HepG2 (cell line): ENCODE results near the gene ZNFX1. TPM values are rescaled to one million over a fixed set of nuclear protein-coding genes. Genes with fewer than 3 reads are reported as not detected.

Source experiments
- ATAC-seq: fragments of 200-7000 bp; cut with Tn5 transposase; 3 replicates; pipeline ENCODE4 v1.9.1; 2020; ENCODE audit warnings: mild to moderate bottlenecking, moderate library complexity
- BruUV-seq: library from RNA; stranded (reverse); fragments of 400-500 nt; replicated peaks from 2 replicates; lab custom pipeline; 2021; lab: Mats Ljungman, UMichigan
- CTCF ChIA-PET: fragments of 300-600 bp; formaldehyde crosslinking; extraction: SDS; loops from one replicate; lab custom pipeline; 2021; ENCODE audit warnings: low total read pairs, inconsistent platforms, low intra/inter-chr PET ratio; lab: Yijun Ruan, JAX
- POLR2A ChIA-PET: fragments of 350-600 bp; sonication (Branson Sonifier 250); formaldehyde crosslinking; loops from one replicate; lab custom pipeline; 2020; ENCODE audit warnings: antibody characterized with exemption, inconsistent platforms; lab: Yijun Ruan, JAX
- DNase-seq: peaks from one replicate; pipeline ENCODE4 v3.0.0-alpha.2; 2015; ENCODE audit warnings: low spot score
- FAIRE-seq: peaks from 3 replicates; lab custom pipeline; 2011; peaks lifted over from hg19 to GRCh38; lab: Jason Lieb, UNC
- H2AFZ ChIP-seq: one replicate; pipeline ENCODE4 v1.6.1; 2011; ENCODE audit warnings: low read length, inconsistent platforms
- H3K27ac ChIP-seq: fragments of 300-600 bp; 3 replicates; pipeline ENCODE4 v1.8.0; 2011; ENCODE audit warnings: mixed run types, mild to moderate bottlenecking, mixed read lengths, low read length, inconsistent platforms; ENCODE audit not compliant: insufficient read depth; ENCODE audit errors: extremely low read length
- H3K27me3 ChIP-seq, 2 experiments: fragments of 200-600 bp in 1 of 2; 2 replicates in 1 of 2; 3 replicates in 1 of 2; pipeline versions ENCODE4 v1.6.0 to v1.8.0; 2011; ENCODE audit warnings: low read length in 2 of 2, mild to moderate bottlenecking in 2 of 2, moderate library complexity in 2 of 2, inconsistent platforms in 1 of 2; ENCODE audit not compliant: insufficient read depth in 2 of 2, control insufficient read depth in 1 of 2
- H3K36me3 ChIP-seq, 2 experiments: fragments of 200-600 bp in 1 of 2; replicated peaks in 1 of 2; 2 replicates in 1 of 2; 3 replicates in 1 of 2; pipeline versions ENCODE4 v1.5.1 to v1.8.0; 2011; ENCODE audit warnings: low read length in 2 of 2, inconsistent platforms in 1 of 2; ENCODE audit not compliant: insufficient read depth in 2 of 2, control insufficient read depth in 1 of 2
- H3K4me1 ChIP-seq: 2 replicates; pipeline ENCODE4 v1.5.1; 2012; ENCODE audit warnings: low read length, inconsistent platforms; ENCODE audit not compliant: insufficient read depth
- H3K4me2 ChIP-seq: 2 replicates; pipeline ENCODE4 v1.6.0; 2011; ENCODE audit warnings: low read depth, low read length, inconsistent platforms
- H3K4me3 ChIP-seq, 3 experiments: fragments of 200-600 bp in 1 of 3; sonication (generic), shearing (Covaris generic) in 1 of 3; replicated peaks in 1 of 3; 2 replicates each; pipeline ENCODE4 v1.5.1; 2011 to 2016; ENCODE audit warnings: low read length in 3 of 3, inconsistent platforms in 2 of 3, low read depth in 2 of 3, mild to moderate bottlenecking in 2 of 3, control low read depth in 1 of 3, mixed read lengths in 1 of 3; ENCODE audit not compliant: insufficient read depth in 1 of 3
- H3K79me2 ChIP-seq: one replicate; pipeline ENCODE4 v1.6.1; 2011; ENCODE audit warnings: low read length, inconsistent platforms; ENCODE audit not compliant: insufficient read depth
- H3K9ac ChIP-seq: 2 replicates; pipeline ENCODE4 v1.6.0; 2011; ENCODE audit warnings: mild to moderate bottlenecking, low read depth, low read length, inconsistent platforms; ENCODE audit not compliant: insufficient read depth
- H3K9me3 ChIP-seq: 2 replicates; pipeline ENCODE4 v1.5.1; 2012; ENCODE audit warnings: mild to moderate bottlenecking, low read length
- H4K20me1 ChIP-seq: 2 replicates; pipeline ENCODE4 v1.6.0; 2011; ENCODE audit warnings: inconsistent platforms, mild to moderate bottlenecking, low read length, moderate library complexity; ENCODE audit not compliant: insufficient read depth
- AHDC1 ChIP-seq: sonication (generic); formaldehyde crosslinking; IDR thresholded peaks from 2 replicates; pipeline ENCODE4 v1.5.1; 2020; ENCODE audit warnings: mild to moderate bottlenecking, missing genetic modification reagents, borderline replicate concordance
- FOXP4 ChIP-seq: sonication (generic); formaldehyde crosslinking; IDR thresholded peaks from 2 replicates; pipeline ENCODE4 v1.4.0; 2020; ENCODE audit warnings: missing genetic modification reagents
- HMG20A ChIP-seq: IDR thresholded peaks from 2 replicates; pipeline ENCODE4 v1.6.1; 2016; ENCODE audit warnings: borderline replicate concordance
- HNF1B ChIP-seq: sonication (generic); formaldehyde crosslinking; IDR thresholded peaks from 2 replicates; pipeline ENCODE4 v1.5.1; 2020; ENCODE audit warnings: mild to moderate bottlenecking, moderate library complexity, missing genetic modification reagents
- MLXIP ChIP-seq: sonication (generic); formaldehyde crosslinking; IDR thresholded peaks from 2 replicates; pipeline ENCODE4 v1.9.0; 2021; ENCODE audit warnings: missing genetic modification reagents, borderline replicate concordance
- TEF ChIP-seq: sonication (generic); formaldehyde crosslinking; IDR thresholded peaks from 2 replicates; pipeline ENCODE4 v1.5.0; 2020; ENCODE audit warnings: missing genetic modification reagents
- ZNF564 ChIP-seq: sonication (generic); formaldehyde crosslinking; IDR thresholded peaks from 2 replicates; pipeline ENCODE4 v1.8.1; 2023; ENCODE audit warnings: mild to moderate bottlenecking, missing genetic modification reagents
- ZSCAN12 ChIP-seq: sonication (generic); formaldehyde crosslinking; IDR thresholded peaks from 2 replicates; pipeline ENCODE4 v1.9.0; 2021; ENCODE audit warnings: mild to moderate bottlenecking, missing genetic modification reagents
- WGBS: methylation state at CpG from one replicate; pipeline ENCODE4 v1.1.6; 2017; ENCODE audit warnings: low lambda C conversion rate; 5-methylcytosine and 5-hydroxymethylcytosine counted together
- in situ Hi-C: cut with HindIII; loops from 2 replicates; pipeline ENCODE4 v1.10.0; 2017; ENCODE audit warnings: low pct_unique_long_range_greater_than_20kb; ENCODE audit not compliant: extremely low pct_ligation_motif_present
- intact Hi-C: fragments of 100-400 bp; cut with micrococcal nuclease; formaldehyde crosslinking; loops from one replicate; pipeline ENCODE4 v1.10.0; 2022; ENCODE audit not compliant: unreplicated experiment
- polyA plus RNA-seq, 8 experiments: library from polyadenylated mRNA; depleted of rRNA in 3 of 8; stranded (reverse) in 7 of 8; unstranded in 1 of 8; fragments of >200 nt; fragmentation: Illumina TruSeq in 4 of 8; extraction: Trizol in 4 of 8; gene quantifications; 2 replicates each; pipeline versions ENCODE4 v1.2.1 to v1.2.3, GENCODE V29; 2011 to 2016; ENCODE audit warnings: low read depth in 4 of 8, missing spikeins in 1 of 8, mixed read lengths in 1 of 8; ENCODE audit not compliant: insufficient read depth in 1 of 8
- total RNA-seq, 5 experiments: library from RNA; depleted of rRNA; stranded (reverse); fragments of >200 nt; fragmentation: Illumina TruSeq; extraction: Trizol; gene quantifications; 2 replicates each; pipeline ENCODE4 v1.2.3, GENCODE V29; 2016; ENCODE audit warnings: low read depth in 1 of 5

Gene ZNFX1
- total and polyA plus RNA-seq, 2 of the 13 experiments (the other 11 are each of a cell fraction or from before 2014, with no cell fraction given) = 2.9 to 11.1 TPM

GRCh38 chr20:49293122-49293521 is 15.3 kb upstream of the ZNFX1 start (continued):
- TF ChIP-seq HMG20A (CRISPR knock-in tag) = no peak
- TF ChIP-seq FOXP4 (CRISPR knock-in tag) = no peak
- TF ChIP-seq ZSCAN12 = no peak
- TF ChIP-seq, all 625 proteins: peak for 3

- no peak for DNase-seq
- in situ Hi-C loops (no loop called here), intact Hi-C loops (no loop called here)
- peaks cover 27 to 42% of the 10 kb centered on the region in 2 experiments for H3K36me3 ChIP-seq
- H2AFZ ChIP-seq = no peak overlapping the region
- H3K4me2 ChIP-seq = no peak overlapping the region
- H3K4me3 ChIP-seq = no peak overlapping the region
- H3K4me1 ChIP-seq = peaks cover 16% of the 10 kb centered on the region
- POLR2A ChIA-PET = interaction anchor here (1.9 to 4.2 kb wide), 2 partner anchors 11 to 73 kb away, joined by 5 to 46 read pairs; partner anchors contain the start of genes DDX27 and ZNFX1
- H3K79me2 ChIP-seq = peaks cover 13% of the 10 kb centered on the region
- no peak overlapping the region for H3K9ac ChIP-seq
- H3K27me3 ChIP-seq = no peaks in the 10 kb centered on the region
- H3K27ac ChIP-seq = no peak overlapping the region
- peak; percentile 4 for ATAC-seq
- 73% methylated on average over 3 of the region's 3 CpGs for WGBS
- CTCF ChIA-PET = no interaction called here
- FAIRE-seq = no peak
- peaks cover 40% of the 10 kb centered on the region for H4K20me1 ChIP-seq
- no peaks in the 10 kb centered on the region for H3K9me3 ChIP-seq
- no TSS peak for BruUV-seq
- no peak for TF ChIP-seq AHDC1 (CRISPR knock-in tag)
- TF ChIP-seq ZNF564 (CRISPR knock-in tag) = no peak
- no peak for TF ChIP-seq TEF (CRISPR knock-in tag)
- no peak for TF ChIP-seq MLXIP (CRISPR knock-in tag)
- no peak for TF ChIP-seq HNF1B
Measured at GRCh38 chr20:49292010-49292409, 14.2 kb upstream of the ZNFX1 start.
